ENCODE measurements around the gene FBN2.
"Not testable (repeated sequence)": the region's sequence is repeated elsewhere in the genome, so short reads cannot be mapped to it uniquely, and the experiment has no call there.

The FBN2 gene

DNA sequence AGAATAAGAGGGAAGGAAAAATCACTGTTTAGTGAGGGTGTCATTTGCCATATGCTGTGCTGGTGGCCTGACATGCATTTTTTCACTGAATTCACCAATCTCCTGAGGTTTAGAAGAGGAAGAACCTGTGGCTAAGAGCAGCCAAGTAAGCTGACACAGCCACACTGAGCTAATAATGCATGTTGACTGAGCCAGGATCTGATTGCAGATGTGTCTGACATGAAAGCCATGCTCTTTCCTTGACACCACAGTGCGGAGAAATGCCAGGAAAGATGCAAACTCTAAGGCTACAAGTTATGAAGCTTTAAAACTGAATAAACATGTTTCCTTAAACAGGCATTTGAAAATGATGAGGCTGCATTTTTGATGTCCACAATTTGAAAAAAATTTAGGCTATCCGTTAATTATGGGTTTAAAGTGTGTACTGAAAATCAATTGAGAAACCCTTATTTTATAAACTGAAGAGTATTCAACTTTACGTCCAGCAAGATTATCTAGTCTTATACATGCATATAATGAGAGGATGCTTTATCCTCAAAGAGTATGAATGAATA is 208.6 kb downstream of the FBN2 start:
- no peak for TF ChIP-seq MYC (IDR thresholded peaks at IDR 0.05; ENCODE audit: low read depth, low read length)
- no peak for DNase-seq (ENCODE audit: low read depth)
- no peak overlapping the region for H3K4me3 ChIP-seq (ENCODE audit: low read depth, low read length)

DNA sequence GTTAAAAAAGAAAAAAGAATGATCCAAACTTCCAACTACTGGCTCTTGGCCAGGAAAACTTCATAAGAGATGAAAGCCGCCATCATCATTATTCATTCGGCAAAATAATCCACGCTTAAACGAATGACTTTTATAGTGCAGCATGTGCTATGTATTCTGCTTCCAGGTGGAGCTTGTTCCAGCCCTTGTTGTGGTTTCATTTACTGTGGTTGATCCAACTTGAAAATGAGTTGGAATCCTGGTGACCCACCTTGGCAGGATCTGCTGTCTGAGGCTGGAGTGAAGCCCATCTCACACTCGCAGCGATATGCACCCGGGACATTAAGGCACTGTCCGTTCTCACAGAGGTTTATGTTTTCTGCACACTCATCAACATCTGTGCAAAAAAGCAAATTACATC is 209.6 kb downstream of the FBN2 start:
- TF ChIP-seq MYC (IDR thresholded peaks at IDR 0.05; ENCODE audit: low read depth, low read length) (no peak), POLR2A (IDR thresholded peaks at IDR 0.05; ENCODE audit: extremely low read depth, insufficient read length) (no peak)
- TF ChIP-seq, protein P1, sequence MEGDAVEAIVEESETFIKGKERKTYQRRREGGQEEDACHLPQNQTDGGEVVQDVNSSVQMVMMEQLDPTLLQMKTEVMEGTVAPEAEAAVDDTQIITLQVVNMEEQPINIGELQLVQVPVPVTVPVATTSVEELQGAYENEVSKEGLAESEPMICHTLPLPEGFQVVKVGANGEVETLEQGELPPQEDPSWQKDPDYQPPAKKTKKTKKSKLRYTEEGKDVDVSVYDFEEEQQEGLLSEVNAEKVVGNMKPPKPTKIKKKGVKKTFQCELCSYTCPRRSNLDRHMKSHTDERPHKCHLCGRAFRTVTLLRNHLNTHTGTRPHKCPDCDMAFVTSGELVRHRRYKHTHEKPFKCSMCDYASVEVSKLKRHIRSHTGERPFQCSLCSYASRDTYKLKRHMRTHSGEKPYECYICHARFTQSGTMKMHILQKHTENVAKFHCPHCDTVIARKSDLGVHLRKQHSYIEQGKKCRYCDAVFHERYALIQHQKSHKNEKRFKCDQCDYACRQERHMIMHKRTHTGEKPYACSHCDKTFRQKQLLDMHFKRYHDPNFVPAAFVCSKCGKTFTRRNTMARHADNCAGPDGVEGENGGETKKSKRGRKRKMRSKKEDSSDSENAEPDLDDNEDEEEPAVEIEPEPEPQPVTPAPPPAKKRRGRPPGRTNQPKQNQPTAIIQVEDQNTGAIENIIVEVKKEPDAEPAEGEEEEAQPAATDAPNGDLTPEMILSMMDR (IDR thresholded peaks at IDR 0.05; ENCODE audit: low read depth, low read length) = no peak
- TF ChIP-seq, protein P2, sequence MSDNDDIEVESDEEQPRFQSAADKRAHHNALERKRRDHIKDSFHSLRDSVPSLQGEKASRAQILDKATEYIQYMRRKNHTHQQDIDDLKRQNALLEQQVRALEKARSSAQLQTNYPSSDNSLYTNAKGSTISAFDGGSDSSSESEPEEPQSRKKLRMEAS (IDR thresholded peaks at IDR 0.05; ENCODE audit: low read depth, low read length) = no peak
- no peak for DNase-seq (ENCODE audit: low read depth)
- H3K4me3 ChIP-seq (ENCODE audit: low read depth, low read length) = no peak overlapping the region

DNA sequence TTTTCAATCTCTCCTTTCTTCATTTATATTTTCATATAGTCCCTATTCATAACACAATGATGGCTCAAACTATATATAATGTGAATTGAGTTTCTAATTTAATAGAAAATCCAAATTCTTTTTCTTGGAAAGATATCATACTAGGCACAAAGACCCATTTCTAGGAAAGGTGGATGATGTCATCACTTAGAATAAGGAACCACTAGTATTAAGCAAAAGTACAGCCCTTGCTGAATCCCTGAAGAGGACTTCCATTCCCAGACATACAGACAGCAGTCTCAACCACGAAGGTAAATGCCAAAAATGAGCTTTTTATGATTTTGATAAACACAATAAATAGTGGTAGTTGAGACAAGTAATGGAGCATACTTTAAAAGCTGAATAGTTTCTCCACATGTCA is 210.0 kb downstream of the FBN2 start:
- TF ChIP-seq, protein P1 (IDR thresholded peaks at IDR 0.05; ENCODE audit: low read depth, low read length) = no peak
- TF ChIP-seq MYC (IDR thresholded peaks at IDR 0.05; ENCODE audit: low read depth, low read length) = no peak
- TF ChIP-seq, protein P2 (IDR thresholded peaks at IDR 0.05; ENCODE audit: low read depth, low read length) = no peak
- no peak for TF ChIP-seq POLR2A (IDR thresholded peaks at IDR 0.05; ENCODE audit: extremely low read depth, insufficient read length)
- DNase-seq (ENCODE audit: low read depth) = no peak
- H3K4me3 ChIP-seq (ENCODE audit: low read depth, low read length) = no peak overlapping the region

DNA sequence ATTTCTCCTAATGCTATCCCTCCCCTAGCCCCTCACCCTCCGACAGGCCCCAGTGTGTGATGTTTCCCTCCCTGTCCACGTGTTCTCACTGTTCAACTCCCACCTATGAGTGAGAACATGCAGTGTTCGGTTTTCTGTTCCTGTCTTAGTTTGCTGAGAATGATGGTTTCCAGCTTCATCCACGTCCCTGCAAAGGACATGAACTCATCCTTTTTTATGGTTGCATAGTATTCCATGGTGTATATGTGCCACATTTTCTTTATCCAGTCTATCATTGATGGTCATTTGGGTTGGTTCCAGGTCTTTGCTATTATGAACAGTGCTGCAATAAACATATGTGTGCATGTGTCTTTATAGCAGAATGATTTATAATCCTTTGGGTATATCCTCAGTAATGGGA is 216.6 kb downstream of the FBN2 start:
- not testable (repeated sequence) for DNase-seq (ENCODE audit: low read depth); H3K4me3 ChIP-seq (ENCODE audit: low read depth, low read length)

DNA sequence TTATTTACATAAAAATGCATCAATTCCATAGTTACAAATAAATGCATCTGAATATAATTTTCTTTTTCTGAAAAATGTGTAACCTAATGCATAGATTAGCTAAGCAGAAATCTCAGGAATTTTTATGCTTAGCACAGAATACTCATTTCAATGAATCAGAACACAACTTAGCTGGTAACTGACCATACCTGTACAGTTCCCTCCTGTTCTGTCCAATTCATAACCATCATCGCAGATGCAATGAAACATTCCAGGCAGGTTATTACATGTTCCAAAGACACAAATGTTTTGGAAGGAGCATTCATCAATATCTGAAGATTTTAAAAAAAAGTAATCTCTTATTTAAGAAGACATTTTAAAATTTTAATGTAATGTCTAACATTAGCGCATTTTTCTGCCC is 219.4 kb downstream of the FBN2 start:
- H3K4me3 ChIP-seq (ENCODE audit: low read depth, low read length) = no peak overlapping the region
- TF ChIP-seq MYC (IDR thresholded peaks at IDR 0.05; ENCODE audit: low read depth, low read length) = no peak
- TF ChIP-seq, protein P1 (IDR thresholded peaks at IDR 0.05; ENCODE audit: low read depth, low read length) = no peak
- TF ChIP-seq, protein P2 (IDR thresholded peaks at IDR 0.05; ENCODE audit: low read depth, low read length) = no peak
- TF ChIP-seq POLR2A (IDR thresholded peaks at IDR 0.05; ENCODE audit: extremely low read depth, insufficient read length) = no peak
- DNase-seq (ENCODE audit: low read depth) = no peak

DNA sequence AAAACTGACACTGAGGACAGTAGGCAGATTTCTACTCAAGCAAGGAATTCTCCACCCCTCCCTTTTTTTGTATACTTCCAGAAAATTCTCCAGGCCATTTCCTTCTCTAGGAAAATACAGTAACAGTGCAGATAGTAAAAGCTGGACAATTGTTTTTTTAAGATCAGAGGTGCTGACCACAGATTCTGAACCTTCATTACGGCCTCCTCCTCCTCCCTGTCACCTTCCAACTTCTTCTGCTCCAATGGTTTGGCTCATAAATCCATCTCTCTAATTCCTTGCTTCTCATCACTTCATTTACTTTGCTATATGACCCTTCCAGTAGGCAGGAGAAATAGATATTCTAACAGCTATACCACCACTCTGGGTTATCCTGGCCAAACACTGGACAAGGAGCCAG is 220.6 kb downstream of the FBN2 start:
- TF ChIP-seq, protein P1 (IDR thresholded peaks at IDR 0.05; ENCODE audit: low read depth, low read length) = no peak
- TF ChIP-seq POLR2A (IDR thresholded peaks at IDR 0.05; ENCODE audit: extremely low read depth, insufficient read length) (no peak), MYC (IDR thresholded peaks at IDR 0.05; ENCODE audit: low read depth, low read length) (no peak)
- TF ChIP-seq, protein P2 (IDR thresholded peaks at IDR 0.05; ENCODE audit: low read depth, low read length) = no peak
- DNase-seq (ENCODE audit: low read depth) = no peak
- no peak overlapping the region for H3K4me3 ChIP-seq (ENCODE audit: low read depth, low read length)

DNA sequence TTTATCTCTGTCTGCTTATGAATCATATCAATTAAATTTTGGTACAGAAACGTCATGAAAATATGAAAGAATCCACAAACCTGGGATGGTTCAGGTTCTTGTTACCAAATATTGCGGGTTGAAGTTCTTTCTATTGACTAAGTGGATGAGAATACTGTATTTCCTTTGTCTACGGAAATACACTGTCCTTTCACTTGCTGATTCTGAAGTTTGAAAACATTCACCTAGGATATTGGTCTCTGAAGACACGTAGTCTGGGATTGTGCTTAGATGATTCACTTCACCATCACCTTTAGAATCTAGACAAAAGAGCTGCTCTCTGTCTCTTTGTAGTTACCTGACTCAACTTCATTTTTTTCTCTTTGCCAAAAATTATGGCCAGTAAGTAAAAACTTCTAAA is 222.4 kb downstream of the FBN2 start:
- TF ChIP-seq MYC (IDR thresholded peaks at IDR 0.05; ENCODE audit: low read depth, low read length) (no peak), POLR2A (IDR thresholded peaks at IDR 0.05; ENCODE audit: extremely low read depth, insufficient read length) (no peak)
- TF ChIP-seq, protein P2 (IDR thresholded peaks at IDR 0.05; ENCODE audit: low read depth, low read length) = no peak

More for the DNA sequence above, 222.4 kb downstream of the FBN2 start:
- no peak for DNase-seq (ENCODE audit: low read depth)
- no peak overlapping the region for H3K4me3 ChIP-seq (ENCODE audit: low read depth, low read length)
